ENCODE measurements around the gene ASH1L. TPM values are rescaled to one million over a fixed set of nuclear protein-coding genes. Genes with fewer than 3 reads are reported as not detected.
"Not testable (repeated sequence)": the region's sequence is repeated elsewhere in the genome, so short reads cannot be mapped to it uniquely, and the experiment has no call there.

Gene ASH1L
- total RNA-seq, 2 experiments from 2014 or later = 57.8 to 62.3 TPM

DNA sequence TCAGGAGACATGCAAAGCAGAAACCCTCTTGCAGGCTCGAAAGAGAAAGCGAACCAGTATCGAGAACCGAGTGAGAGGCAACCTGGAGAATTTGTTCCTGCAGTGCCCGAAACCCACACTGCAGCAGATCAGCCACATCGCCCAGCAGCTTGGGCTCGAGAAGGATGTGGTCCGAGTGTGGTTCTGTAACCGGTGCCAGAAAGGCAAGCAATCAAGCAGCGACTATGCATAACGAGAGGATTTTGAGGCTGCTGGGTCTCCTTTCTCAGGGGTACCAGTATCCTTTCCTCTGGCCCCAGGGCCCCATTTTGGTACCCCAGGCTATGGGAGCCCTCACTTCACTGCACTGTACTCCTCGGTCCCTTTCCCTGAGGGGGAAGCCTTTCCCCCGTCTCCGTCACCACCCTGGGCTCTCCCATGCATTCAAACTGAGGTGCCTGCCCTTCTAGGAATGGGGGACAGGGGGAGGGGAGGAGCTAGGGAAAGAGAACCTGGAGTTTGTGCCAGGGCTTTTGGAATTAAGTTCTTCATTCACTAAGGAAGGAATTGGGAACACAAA, 128.7 kb downstream of the ASH1L start:
- H3K9me3 Mint-ChIP-seq; H3K4me1 Mint-ChIP-seq; H3K4me3 Mint-ChIP-seq; ATAC-seq (ENCODE audit: low read depth); H3K27ac Mint-ChIP-seq; POLR2A ChIA-PET; H3K27me3 Mint-ChIP-seq; DNase-seq: not testable (repeated sequence)
- H3K36me3 Mint-ChIP-seq = peaks cover 33% of the 10 kb centered on the region

DNA sequence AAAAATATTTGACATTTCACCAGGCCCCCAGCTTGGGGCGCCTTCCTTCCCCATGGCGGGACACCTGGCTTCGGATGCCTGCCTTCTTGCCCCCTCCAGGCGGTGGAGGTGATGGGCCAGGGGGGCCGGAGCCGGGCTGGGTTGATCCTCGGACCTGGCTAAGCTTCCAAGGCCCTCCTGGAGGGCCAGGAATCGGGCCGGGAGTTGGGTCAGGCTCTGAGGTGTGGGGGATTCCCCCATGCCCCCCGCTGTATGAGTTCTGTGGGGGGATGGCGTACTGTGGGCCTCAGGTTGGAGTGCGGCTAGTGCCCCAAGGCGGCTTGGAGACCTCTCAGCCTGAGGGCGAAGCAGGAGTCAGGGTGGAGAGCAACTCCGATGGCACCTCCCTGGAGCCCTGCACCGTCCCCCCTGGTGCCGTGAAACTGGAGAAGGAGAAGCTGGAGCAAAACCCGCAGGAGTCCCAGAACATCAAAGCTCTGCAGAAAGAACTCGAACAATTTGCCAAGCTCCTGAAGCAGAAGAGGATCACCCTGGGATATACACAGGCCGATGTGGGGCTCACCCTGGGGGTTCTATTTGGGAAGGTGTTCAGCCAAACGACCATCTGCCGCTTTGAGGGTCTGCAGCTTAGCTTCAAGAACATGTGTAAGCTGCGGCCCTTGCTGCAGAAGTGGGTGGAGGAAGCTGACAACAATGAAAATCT, 129.3 kb downstream of the ASH1L start:
- ATAC-seq (ENCODE audit: low read depth); H3K4me3 Mint-ChIP-seq; POLR2A ChIA-PET; H3K27ac Mint-ChIP-seq; H3K9me3 Mint-ChIP-seq; DNase-seq; H3K4me1 Mint-ChIP-seq; H3K27me3 Mint-ChIP-seq: not testable (repeated sequence)
- H3K36me3 Mint-ChIP-seq = peaks cover 28% of the 10 kb centered on the region

DNA sequence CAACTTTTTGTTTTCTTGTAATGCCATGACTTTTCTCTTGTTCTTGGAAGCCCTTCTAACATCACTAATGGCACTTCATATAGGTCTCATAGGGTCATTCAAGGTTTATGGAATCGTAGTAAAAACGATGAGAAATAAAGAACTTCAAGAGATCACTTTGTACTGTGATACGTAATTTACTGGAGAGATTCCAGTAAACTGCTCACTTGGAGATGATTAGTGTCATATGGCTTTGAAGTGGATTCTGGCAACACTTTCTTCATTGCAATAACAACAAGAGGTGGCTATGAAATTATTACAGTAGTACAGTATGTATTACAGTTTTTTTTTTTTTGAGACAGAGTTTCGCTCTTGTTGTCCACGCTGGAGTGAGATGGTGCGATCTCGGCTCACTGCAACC, 138.5 kb downstream of the ASH1L start:
- H3K36me3 Mint-ChIP-seq = peaks cover 10% of the 10 kb centered on the region
- ATAC-seq (ENCODE audit: low read depth) = no peak
- H3K27me3 Mint-ChIP-seq = no peaks in the 10 kb centered on the region
- POLR2A ChIA-PET = no interaction called here
- no peak overlapping the region for H3K4me3 Mint-ChIP-seq
- DNase-seq = no peak
- no peak overlapping the region for H3K27ac Mint-ChIP-seq
- H3K4me1 Mint-ChIP-seq = peaks cover 1% of the 10 kb centered on the region
- no peaks in the 10 kb centered on the region for H3K9me3 Mint-ChIP-seq

DNA sequence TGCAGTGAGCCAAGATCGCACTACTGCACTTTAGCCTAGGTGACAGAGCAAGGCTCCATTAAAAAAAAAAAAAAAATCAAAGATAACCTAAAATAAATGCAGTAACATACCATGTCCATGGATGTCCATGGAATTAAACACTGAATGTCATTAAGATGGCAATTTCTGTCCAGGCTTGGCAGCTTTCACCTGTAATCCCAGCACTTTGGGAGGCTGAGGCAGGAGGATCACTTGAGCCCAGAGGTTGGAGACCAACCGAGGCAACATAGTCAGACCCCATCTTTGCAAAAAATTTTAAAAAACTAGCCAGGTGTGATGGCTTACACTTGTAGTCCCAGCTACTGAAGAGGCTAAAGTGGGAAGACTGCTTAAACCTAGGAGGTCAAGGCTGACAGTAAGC, 141.8 kb downstream of the ASH1L start:
- no peak for ATAC-seq (ENCODE audit: low read depth)
- POLR2A ChIA-PET = no interaction called here
- no peaks in the 10 kb centered on the region for H3K9me3 Mint-ChIP-seq
- no peak for DNase-seq
- peaks cover 1% of the 10 kb centered on the region for H3K4me1 Mint-ChIP-seq
- no peak overlapping the region for H3K4me3 Mint-ChIP-seq
- H3K27me3 Mint-ChIP-seq = no peaks in the 10 kb centered on the region
- peaks cover 6% of the 10 kb centered on the region for H3K36me3 Mint-ChIP-seq
- H3K27ac Mint-ChIP-seq = no peak overlapping the region

DNA sequence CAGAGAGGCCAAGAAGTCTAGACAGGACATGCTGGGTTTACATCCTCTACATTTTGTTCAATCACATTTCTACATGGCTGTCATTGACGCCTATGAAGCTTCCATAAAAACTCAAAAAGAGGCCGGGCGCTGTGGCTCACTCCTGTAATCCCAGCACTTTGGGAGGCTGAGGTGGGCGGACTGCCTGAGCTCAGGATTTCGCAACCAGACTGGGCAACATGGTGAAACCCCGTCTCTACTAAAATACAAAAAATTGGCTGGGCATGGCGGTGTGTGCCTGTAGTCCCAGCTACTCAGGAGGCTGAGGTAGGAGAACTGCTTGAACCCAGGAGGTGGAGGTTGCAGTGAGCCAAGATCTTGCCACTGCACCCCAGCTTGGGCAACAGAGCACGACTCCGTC, 150.8 kb downstream of the ASH1L start:
- DNase-seq; ATAC-seq (ENCODE audit: low read depth); H3K27me3 Mint-ChIP-seq; H3K27ac Mint-ChIP-seq; H3K4me3 Mint-ChIP-seq; H3K9me3 Mint-ChIP-seq; POLR2A ChIA-PET; H3K4me1 Mint-ChIP-seq: not testable (repeated sequence)
- peaks cover 13% of the 10 kb centered on the region for H3K36me3 Mint-ChIP-seq

DNA sequence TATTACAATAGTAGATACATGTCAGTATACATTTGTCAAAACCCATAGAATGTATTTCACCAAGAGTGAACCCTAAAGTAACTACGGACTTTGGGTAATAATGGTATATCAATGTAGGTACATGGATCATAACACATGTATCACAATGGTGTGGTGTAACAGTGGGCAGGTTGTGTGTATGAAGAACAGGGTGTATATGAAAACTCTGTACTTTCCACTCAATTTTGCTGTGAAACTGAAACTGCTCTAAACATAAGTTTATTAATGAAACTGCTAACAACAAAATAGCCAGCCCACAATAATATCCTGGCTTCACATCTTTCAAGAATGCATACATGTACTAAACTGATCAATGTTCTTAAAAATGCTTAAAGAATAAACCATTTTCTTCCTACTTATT, 151.7 kb downstream of the ASH1L start:
- H3K4me3 Mint-ChIP-seq = no peak overlapping the region
- no peaks in the 10 kb centered on the region for H3K27me3 Mint-ChIP-seq
- ATAC-seq (ENCODE audit: low read depth) (no peak), DNase-seq (no peak)
- no peaks in the 10 kb centered on the region for H3K9me3 Mint-ChIP-seq
- peak overlapping the region; percentile 38 for H3K27ac Mint-ChIP-seq
- POLR2A ChIA-PET = no interaction called here
- H3K36me3 Mint-ChIP-seq = peaks cover 17% of the 10 kb centered on the region
- no peaks in the 10 kb centered on the region for H3K4me1 Mint-ChIP-seq

DNA sequence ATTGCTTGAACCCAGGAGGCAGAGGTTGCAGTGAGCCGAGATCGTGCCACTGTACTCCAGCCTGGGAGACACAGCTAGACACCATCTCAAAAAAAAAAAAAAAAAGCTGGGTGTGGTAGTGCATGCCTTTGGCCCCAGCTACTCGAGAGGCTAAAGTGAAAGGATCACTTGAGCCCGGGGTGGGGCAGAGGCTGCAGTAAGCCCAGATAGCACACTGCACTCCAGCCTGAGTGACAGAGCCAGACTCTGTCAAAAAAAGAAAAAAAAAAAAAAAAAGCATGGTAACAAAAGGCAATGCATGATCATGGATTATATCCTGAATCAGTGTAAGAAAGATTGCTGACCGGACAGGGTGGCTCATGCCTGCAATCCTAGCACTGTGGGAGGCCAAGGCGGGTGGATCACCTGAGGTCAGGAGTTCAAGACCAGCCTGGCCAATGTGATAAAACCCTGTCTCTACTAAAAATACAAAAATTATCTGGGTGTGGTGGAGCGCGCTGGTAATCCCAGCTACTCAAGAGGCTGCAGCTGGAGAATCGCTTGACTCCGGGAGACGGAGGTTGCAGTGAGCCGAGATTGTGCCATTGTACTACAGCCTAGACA, 165.6 kb downstream of the ASH1L start:
- no peak overlapping the region for H3K27ac Mint-ChIP-seq
- H3K4me3 Mint-ChIP-seq = no peak overlapping the region
- H3K27me3 Mint-ChIP-seq = no peaks in the 10 kb centered on the region
- DNase-seq (no peak), ATAC-seq (ENCODE audit: low read depth) (no peak)
- H3K9me3 Mint-ChIP-seq = no peaks in the 10 kb centered on the region
- H3K4me1 Mint-ChIP-seq = no peaks in the 10 kb centered on the region
- peaks cover 22% of the 10 kb centered on the region for H3K36me3 Mint-ChIP-seq
- POLR2A ChIA-PET = interaction anchor here (0.7 kb wide), 1 partner anchor 9 kb away, joined by 4 read pairs; no protein-coding TSS in a partner anchor

DNA sequence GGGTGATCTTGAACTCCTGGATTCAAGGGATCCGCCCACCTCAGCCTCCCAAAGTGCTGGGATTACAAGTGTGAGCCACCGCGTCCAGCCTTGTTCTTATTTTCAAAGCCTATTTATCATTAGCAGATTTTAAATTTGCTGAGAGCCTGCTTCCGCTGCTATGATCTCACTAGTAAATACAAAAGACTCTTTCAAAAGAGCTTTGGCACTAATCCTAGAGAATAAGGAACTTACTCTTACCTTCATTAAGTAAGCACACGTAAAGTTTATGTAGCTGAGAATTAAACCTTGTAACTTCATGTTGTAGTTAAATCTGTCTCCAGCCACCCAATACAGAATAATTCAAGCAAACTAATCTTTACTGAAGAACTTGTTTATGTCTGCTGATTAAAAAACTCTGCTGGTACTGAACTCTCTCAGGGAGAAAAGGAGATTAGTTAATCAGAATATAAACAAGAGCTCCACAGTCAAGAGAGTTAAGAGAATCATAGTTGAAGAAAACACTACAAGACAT, 169.6 kb downstream of the ASH1L start:
- H3K36me3 Mint-ChIP-seq = peaks cover 39% of the 10 kb centered on the region

DNA sequence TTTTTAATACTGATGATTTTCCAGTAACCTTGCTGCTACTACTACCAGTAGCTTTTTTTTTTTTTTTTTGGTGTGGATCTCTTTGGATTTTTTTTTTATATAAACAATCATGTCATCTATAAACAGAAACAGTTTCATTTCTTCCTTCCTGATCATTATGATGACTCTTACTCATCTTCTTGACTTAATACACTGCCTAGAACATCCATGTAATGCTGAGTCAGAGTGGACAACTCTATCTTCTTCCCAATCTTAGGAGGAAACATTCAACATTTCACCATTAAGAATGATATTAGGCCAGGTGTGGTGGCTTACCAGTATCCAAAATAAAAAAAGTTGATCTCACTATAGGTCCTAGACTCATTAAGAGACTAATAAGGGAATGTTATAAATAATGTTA, 172.8 kb downstream of the ASH1L start:
- no peaks in the 10 kb centered on the region for H3K27me3 Mint-ChIP-seq
- peaks cover 56% of the 10 kb centered on the region for H3K36me3 Mint-ChIP-seq
- H3K9me3 Mint-ChIP-seq = no peaks in the 10 kb centered on the region
- no peak for ATAC-seq (ENCODE audit: low read depth)
- no peak overlapping the region for H3K4me3 Mint-ChIP-seq
- H3K4me1 Mint-ChIP-seq = no peaks in the 10 kb centered on the region
- no peak overlapping the region for H3K27ac Mint-ChIP-seq
- POLR2A ChIA-PET = interaction anchor here (0.6 kb wide), 1 partner anchor 23 kb away, joined by 5 read pairs; no protein-coding TSS in a partner anchor
- no peak for DNase-seq

More for the DNA sequence above, 169.6 kb downstream of the ASH1L start:
- no peak overlapping the region for H3K27ac Mint-ChIP-seq
- H3K4me3 Mint-ChIP-seq = no peak overlapping the region
- DNase-seq = no peak
- POLR2A ChIA-PET = no interaction called here
- H3K27me3 Mint-ChIP-seq = no peaks in the 10 kb centered on the region
- H3K9me3 Mint-ChIP-seq = no peaks in the 10 kb centered on the region
- H3K4me1 Mint-ChIP-seq = no peaks in the 10 kb centered on the region
- no peak for ATAC-seq (ENCODE audit: low read depth)

DNA sequence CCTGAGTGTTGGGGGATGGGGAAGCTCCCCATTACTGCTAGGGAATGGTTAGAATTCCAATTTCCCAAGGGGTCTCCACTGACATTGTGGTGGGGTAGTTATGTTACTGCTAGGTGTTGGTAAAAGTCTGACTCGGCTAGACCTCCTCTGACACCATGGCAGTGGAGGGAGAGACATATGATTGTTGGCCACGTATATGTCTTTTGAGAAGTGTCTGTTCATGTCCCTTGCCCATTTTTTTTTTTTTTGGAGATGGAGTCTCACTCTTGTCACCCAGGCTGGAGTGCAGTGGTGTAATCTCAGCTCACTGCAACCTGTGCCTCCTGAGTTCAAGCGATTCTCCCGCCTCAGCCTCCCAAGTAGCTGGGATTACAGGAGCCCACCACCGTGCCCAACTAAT, 176.8 kb downstream of the ASH1L start:
- H3K4me3 Mint-ChIP-seq; H3K4me1 Mint-ChIP-seq; H3K9me3 Mint-ChIP-seq; DNase-seq; POLR2A ChIA-PET; ATAC-seq (ENCODE audit: low read depth); H3K27ac Mint-ChIP-seq; H3K27me3 Mint-ChIP-seq: not testable (repeated sequence)
- H3K36me3 Mint-ChIP-seq = peaks cover 48% of the 10 kb centered on the region

DNA sequence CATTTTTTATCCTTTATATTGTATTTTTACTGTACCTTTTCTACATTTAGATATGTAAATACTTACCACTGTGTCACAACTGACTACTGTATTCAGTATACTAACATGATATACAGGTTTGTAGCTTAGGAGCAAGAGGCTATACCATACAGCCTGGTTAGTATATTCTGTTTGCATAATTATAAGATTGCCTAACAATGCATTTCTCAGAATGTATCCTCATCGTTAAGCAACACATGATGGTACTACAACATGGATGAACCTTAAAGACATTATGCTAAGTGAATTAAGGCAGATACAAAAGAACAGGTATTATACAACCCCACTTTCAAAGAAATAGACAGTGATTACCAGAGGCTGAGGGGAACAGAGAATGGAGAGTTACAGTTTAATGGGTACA, 179.2 kb downstream of the ASH1L start:
- no peaks in the 10 kb centered on the region for H3K9me3 Mint-ChIP-seq
- peaks cover 38% of the 10 kb centered on the region for H3K36me3 Mint-ChIP-seq
- no peak for ATAC-seq (ENCODE audit: low read depth)
- POLR2A ChIA-PET = no interaction called here
- H3K4me3 Mint-ChIP-seq = no peak overlapping the region
- no peak for DNase-seq
- no peaks in the 10 kb centered on the region for H3K27me3 Mint-ChIP-seq
- no peaks in the 10 kb centered on the region for H3K4me1 Mint-ChIP-seq
- H3K27ac Mint-ChIP-seq = no peak overlapping the region

DNA sequence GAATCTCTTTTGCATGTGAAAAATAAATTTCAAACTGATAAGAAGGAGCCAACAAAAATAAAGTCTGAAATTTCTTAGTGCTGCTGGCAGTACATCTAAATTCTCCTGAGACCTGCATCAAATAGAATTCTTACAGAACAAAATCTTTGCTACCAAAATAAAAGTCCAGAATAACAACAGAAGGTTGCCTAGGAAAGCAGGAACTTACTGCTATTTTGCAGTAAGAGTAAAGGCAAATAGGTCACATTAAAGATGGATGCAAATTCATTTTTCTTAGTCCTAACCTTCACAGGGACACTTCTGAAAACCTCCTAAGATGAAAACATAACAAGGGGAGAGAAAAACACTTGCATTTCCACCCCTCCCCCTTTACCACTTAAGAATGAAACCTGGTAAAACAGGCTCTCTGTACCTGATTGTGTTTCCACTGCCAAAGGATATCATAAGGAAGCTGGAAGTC, 182.9 kb downstream of the ASH1L start:
- H3K27me3 Mint-ChIP-seq = no peaks in the 10 kb centered on the region
- DNase-seq (no peak), ATAC-seq (ENCODE audit: low read depth) (no peak)
- no peak overlapping the region for H3K4me3 Mint-ChIP-seq
- H3K4me1 Mint-ChIP-seq = peaks cover 3% of the 10 kb centered on the region
- H3K9me3 Mint-ChIP-seq = no peaks in the 10 kb centered on the region
- H3K36me3 Mint-ChIP-seq = peaks cover 29% of the 10 kb centered on the region
- POLR2A ChIA-PET = no interaction called here
- no peak overlapping the region for H3K27ac Mint-ChIP-seq

DNA sequence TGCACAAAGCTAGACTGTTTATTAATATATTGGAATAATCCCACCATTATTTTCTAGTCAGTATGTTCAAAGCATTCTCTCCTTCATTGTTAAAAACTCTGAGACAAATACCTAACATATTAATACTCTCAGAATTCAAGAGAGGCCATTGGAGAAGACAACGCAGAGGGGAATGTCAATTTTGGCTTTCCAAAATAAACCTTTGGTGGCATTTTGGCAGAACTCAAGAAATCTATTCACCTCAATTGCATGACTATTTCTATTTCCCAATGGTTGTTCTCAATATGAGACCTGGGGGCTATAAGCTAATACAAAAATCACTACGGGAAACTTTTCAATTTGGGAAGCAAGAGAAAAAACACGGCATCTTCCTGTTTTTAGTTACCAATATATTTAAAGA, 183.4 kb downstream of the ASH1L start:
- Mint-ChIP-seq H3K27ac (no peak overlapping the region), H3K9me3 (no peaks in the 10 kb centered on the region), H3K36me3 (peaks cover 29% of the 10 kb centered on the region), H3K27me3 (no peaks in the 10 kb centered on the region), H3K4me1 (peaks cover 3% of the 10 kb centered on the region), H3K4me3 (no peak overlapping the region)
- POLR2A ChIA-PET = no interaction called here
- DNase-seq = no peak
- no peak for ATAC-seq (ENCODE audit: low read depth)

DNA sequence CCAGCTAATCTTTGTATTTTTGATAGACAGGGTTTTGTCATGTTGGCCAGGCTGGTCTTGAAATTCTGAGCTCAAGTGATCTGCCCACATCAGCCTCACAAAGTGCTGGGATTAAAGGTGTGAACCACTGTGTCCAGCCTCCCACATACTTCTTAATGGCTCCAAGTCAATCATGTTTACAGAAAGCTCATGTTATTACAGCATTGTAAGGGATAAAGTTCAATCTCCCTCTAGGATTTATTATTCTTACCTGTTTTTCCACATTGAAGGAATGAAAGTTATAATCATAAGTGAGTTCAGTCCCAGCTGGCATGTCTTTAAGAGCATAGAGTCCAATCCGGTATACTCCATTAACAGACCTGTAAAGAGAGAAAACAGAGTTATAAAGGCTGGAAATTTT, 202.6 kb downstream of the ASH1L start:
- Mint-ChIP-seq H3K4me1 (no peaks in the 10 kb centered on the region), H3K36me3 (peaks cover 14% of the 10 kb centered on the region), H3K27ac (no peak overlapping the region), H3K4me3 (no peak overlapping the region), H3K27me3 (no peaks in the 10 kb centered on the region), H3K9me3 (no peaks in the 10 kb centered on the region)
- ATAC-seq (ENCODE audit: low read depth) (no peak), DNase-seq (no peak)
- POLR2A ChIA-PET = interaction anchor here (0.5 kb wide), 1 partner anchor 168 kb away, joined by 3 read pairs; no protein-coding TSS in a partner anchor
